Sigmoid colon (tissue), 7 donors: ENCODE measurements around the gene PDE2A. TPM values are rescaled to one million over a fixed set of nuclear protein-coding genes. Genes with fewer than 3 reads are reported as not detected.

ENCODE experiments used
- DNase-seq: peaks from one replicate; pipeline ENCODE4 v3.0.0-alpha.2; 2019
- H3K27ac ChIP-seq, 4 donors: fragments of 200-600 bp; sonication (generic); one replicate each; pipeline ENCODE4 v1.5.1; 2016 to 2019; ENCODE audit warnings: mild to moderate bottlenecking in 1 of 4
- H3K27me3 ChIP-seq, 3 donors: fragments of 200-600 bp; sonication (generic); one replicate each; pipeline ENCODE4 v1.5.1; 2019; ENCODE audit warnings: mild to moderate bottlenecking in 1 of 3
- H3K36me3 ChIP-seq, 4 donors: fragments of 200-600 bp; sonication (generic); one replicate each; pipeline ENCODE4 v1.5.1; 2016 to 2019
- H3K4me1 ChIP-seq, 4 donors: fragments of 200-600 bp; sonication (generic); one replicate each; pipeline ENCODE4 v1.5.1; 2017 to 2019
- H3K4me3 ChIP-seq, 4 donors: fragments of 200-600 bp; sonication (generic); one replicate each; pipeline ENCODE4 v1.5.1; 2017 to 2019; ENCODE audit warnings: mild to moderate bottlenecking in 2 of 4, moderate library complexity in 1 of 4
- H3K9me3 ChIP-seq, 4 donors: fragments of 200-600 bp in 3 of 4; sonication (generic) in 3 of 4; one replicate each; pipeline versions ENCODE4 v1.5.1 to v1.6.1; 2013 to 2019
- EP300 ChIP-seq, 4 donors: sonication (generic); formaldehyde crosslinking; IDR thresholded peaks; one replicate each; pipeline ENCODE4 v1.6.1; 2017; ENCODE audit warnings: antibody characterized with exemption in 4 of 4
- POLR2A ChIP-seq, 2 donors: fragments of 450-650 bp; IDR thresholded peaks; one replicate each; pipeline ENCODE4 v1.6.1; 2016; ENCODE audit warnings: antibody characterized with exemption in 2 of 2, mild to moderate bottlenecking in 2 of 2, moderate library complexity in 2 of 2
- POLR2AphosphoS5 ChIP-seq, 4 donors: sonication (generic); formaldehyde crosslinking; IDR thresholded peaks; one replicate each; pipeline ENCODE4 v1.6.1; 2017; ENCODE audit warnings: antibody characterized with exemption in 4 of 4
- WGBS, 2 donors: extraction: QIAGEN DNeasy Blood & Tissue Kit; methylation state at CpG; one replicate each; pipeline ENCODE4 v1.1.7; 2013; 5-methylcytosine and 5-hydroxymethylcytosine counted together
- intact Hi-C: fragments of 100-400 bp; cut with DNase I; formaldehyde crosslinking; loops from one replicate; pipeline ENCODE4 v1.15.1; 2023
- polyA plus RNA-seq, 3 donors: library from polyadenylated mRNA; stranded (reverse); fragments of 200-250 nt; gene quantifications; one replicate each; pipeline ENCODE4 v1.2.3, GENCODE V29; 2013
- total RNA-seq, 4 donors: library from RNA; depleted of rRNA; stranded (reverse); fragments of >200 nt; gene quantifications; one replicate each; pipeline ENCODE4 v1.1.0, GENCODE V29; 2016
- TF ChIP-seq, protein P1 (sequence below), 4 experiments: fragments of 450-650 bp in 3 of 4; fragments of 200-600 bp in 1 of 4; IDR thresholded peaks; one replicate each; pipeline ENCODE4 v1.5.1; 2016 to 2019; ENCODE audit warnings: antibody characterized with exemption in 4 of 4, mild to moderate bottlenecking in 3 of 4, moderate library complexity in 2 of 4
- donor health status: healthy with polysubstance abuse.
- donor health status: Bipolar disorder and iron deficiency.
- donor health status: healthy.

PDE2A gene
- total and polyA plus RNA-seq, 7 donors, result 1.8 to 75.1 (median 48.9) TPM

DNA sequence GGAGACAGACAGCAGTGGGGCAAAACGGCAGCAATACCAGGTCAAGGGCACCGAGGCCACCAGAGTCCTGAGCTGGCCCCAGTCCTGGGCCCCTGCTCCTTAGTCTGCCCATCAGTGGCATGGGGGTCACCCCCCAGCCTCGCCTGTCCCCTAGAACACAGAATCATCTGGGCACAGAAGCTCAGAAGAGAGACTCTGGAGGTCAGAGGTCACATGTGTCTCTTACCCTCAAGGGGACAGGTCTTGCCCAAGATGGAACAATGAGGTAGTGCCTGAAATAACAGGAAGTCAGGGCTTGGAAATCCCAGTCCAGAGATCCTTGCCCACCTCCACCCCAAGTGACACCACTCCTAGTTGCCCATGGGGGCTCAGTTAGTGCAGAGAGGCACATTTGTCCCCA, 20.6 kb downstream of the PDE2A start:
- intact Hi-C loops, result no loop called here
- no peaks in the 10 kb centered on the region for H3K9me3 ChIP-seq
- H3K4me3 ChIP-seq, result no peak overlapping the region
- no peaks in the 10 kb centered on the region for H3K36me3 ChIP-seq
- H3K4me1 ChIP-seq, result no peaks in the 10 kb centered on the region
- TF ChIP-seq, protein P1, sequence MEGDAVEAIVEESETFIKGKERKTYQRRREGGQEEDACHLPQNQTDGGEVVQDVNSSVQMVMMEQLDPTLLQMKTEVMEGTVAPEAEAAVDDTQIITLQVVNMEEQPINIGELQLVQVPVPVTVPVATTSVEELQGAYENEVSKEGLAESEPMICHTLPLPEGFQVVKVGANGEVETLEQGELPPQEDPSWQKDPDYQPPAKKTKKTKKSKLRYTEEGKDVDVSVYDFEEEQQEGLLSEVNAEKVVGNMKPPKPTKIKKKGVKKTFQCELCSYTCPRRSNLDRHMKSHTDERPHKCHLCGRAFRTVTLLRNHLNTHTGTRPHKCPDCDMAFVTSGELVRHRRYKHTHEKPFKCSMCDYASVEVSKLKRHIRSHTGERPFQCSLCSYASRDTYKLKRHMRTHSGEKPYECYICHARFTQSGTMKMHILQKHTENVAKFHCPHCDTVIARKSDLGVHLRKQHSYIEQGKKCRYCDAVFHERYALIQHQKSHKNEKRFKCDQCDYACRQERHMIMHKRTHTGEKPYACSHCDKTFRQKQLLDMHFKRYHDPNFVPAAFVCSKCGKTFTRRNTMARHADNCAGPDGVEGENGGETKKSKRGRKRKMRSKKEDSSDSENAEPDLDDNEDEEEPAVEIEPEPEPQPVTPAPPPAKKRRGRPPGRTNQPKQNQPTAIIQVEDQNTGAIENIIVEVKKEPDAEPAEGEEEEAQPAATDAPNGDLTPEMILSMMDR (IDR thresholded peaks at IDR 0.05), result no peak
- TF ChIP-seq EP300 (IDR thresholded peaks at IDR 0.05), result no peak
- TF ChIP-seq POLR2AphosphoS5 (IDR thresholded peaks at IDR 0.05), result no peak
- TF ChIP-seq POLR2A (IDR thresholded peaks at IDR 0.05), result no peak
- no peaks in the 10 kb centered on the region for H3K27me3 ChIP-seq
- no peak overlapping the region for H3K27ac ChIP-seq
- 82 to 84% methylated on average over 3 of the region's 3 CpGs for WGBS, 2 donors
- DNase-seq, result no peak

DNA sequence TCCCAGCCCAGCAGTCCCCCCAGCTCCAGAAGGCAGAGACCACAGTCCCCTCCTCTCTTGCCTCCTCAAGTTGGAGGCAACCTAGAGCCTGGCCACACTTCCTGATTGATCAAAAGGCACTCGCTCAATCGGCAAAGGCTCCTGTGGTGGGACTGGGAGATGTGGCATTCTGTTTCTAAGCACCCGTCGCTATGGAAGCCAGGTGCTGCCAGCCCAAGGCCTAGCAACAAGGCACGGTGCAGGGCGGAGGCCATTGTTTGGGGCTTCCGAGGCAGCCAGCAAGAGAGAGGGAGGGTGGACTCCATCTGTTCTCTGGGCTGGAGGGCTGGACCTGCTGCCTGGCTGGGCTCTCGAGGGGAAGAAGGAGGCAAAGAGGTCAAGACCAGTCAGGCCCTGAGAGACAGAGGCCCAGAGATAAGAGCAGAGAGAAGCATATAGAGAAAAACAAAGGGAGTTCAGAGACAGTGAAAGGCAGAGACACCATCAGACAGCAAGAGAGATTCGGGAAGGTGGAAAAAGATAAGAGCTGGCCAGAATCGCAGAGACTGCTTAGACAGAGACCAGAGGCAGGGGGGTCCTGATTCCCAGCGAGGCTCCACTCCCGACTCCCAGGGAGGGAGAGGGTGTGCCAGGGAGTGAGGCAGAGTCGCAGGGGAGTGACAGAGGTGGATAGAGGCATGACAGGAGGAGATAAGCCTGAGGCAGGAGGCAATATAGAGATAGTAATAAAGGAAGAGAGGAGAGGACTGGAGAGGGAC, 21.2 kb downstream of the PDE2A start:
- intact Hi-C loops, result no loop called here
- Histone ChIP-seq H3K9me3 (no peaks in the 10 kb centered on the region), H3K4me3 (no peak overlapping the region), H3K36me3 (no peaks in the 10 kb centered on the region), H3K4me1 (no peaks in the 10 kb centered on the region), H3K27me3 (no peaks in the 10 kb centered on the region), H3K27ac (no peak overlapping the region)
- no peak for DNase-seq
- whole genome bisulfite sequencing, 2 donors, result 71 to 73% methylated on average over 13 of the region's 13 CpGs
- TF ChIP-seq EP300 (IDR thresholded peaks at IDR 0.05), result no peak
- TF ChIP-seq POLR2AphosphoS5 (IDR thresholded peaks at IDR 0.05), result no peak
- TF ChIP-seq, protein P1 (IDR thresholded peaks at IDR 0.05), result no peak

DNA sequence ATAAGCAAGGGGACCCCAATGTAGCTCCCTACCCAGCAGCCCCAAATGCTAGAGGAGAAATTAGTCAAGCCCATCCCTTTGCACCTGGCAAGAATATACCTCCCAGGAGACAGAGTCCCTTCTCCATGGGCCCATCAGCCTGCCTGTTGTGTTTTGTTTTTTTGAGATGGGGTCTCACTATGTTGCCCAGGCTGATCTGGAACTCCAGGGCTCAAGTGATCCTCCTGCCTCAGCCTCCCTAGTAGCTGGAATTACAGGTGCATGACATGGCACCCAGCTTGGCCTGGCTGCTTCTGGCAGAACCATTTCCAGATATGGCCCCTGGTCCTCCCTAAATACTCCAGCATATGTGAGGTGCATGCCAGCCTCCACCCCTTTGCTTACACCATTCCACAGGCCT, 22.1 kb downstream of the PDE2A start:
- no peak for DNase-seq
- Histone ChIP-seq H3K4me3 (no peak overlapping the region), H3K27ac (no peak overlapping the region), H3K4me1 (no peaks in the 10 kb centered on the region), H3K36me3 (no peaks in the 10 kb centered on the region), H3K9me3 (no peaks in the 10 kb centered on the region), H3K27me3 (no peaks in the 10 kb centered on the region)
- TF ChIP-seq EP300 (IDR thresholded peaks at IDR 0.05), result no peak
- TF ChIP-seq POLR2AphosphoS5 (IDR thresholded peaks at IDR 0.05), result no peak
- TF ChIP-seq, protein P1 (IDR thresholded peaks at IDR 0.05), result no peak
- TF ChIP-seq POLR2A (IDR thresholded peaks at IDR 0.05), result no peak
- intact Hi-C loops, result no loop called here

DNA sequence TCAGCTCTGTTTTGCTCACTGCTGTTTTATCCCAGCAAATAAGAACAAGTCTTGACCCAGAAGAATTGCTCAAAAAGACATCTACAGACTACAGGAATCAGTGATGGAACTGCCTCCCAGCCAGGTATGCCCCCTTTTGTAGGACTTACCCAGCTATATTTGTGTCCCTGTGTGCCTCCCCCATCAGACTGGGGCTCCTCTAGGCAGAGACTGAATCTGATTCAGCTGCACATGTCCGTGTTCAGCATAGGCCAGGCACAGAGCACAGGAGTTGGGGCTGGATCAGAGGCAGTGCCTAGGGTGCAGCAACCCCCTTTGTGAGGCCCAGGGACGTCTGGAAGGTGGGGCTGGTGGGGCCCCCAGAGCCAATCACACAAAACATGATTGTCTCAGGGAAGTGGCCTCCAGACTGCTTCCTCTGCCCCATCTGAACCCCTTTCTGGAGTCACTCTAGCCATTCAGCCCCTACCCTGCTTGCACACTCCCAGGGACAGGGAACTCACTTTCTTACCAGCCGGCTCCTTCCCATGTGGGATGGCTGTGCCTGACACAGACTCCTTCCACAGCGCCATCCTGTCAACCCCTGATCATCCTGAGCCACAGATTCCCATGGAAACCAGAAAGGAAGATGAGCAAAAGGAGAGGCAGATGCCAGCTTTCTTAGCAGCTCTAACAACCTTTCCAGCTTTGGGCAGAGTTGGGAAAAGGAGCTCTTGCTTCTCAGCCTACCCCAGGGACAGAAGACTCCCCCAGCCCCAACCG, 24.8 kb downstream of the PDE2A start:
- Histone ChIP-seq H3K4me1 (no peaks in the 10 kb centered on the region), H3K27me3 (no peaks in the 10 kb centered on the region), H3K36me3 (no peaks in the 10 kb centered on the region), H3K9me3 (no peaks in the 10 kb centered on the region), H3K27ac (no peak overlapping the region), H3K4me3 (no peak overlapping the region)
- no peak for DNase-seq
- no peak for TF ChIP-seq POLR2AphosphoS5 (IDR thresholded peaks at IDR 0.05)
- no peak for TF ChIP-seq EP300 (IDR thresholded peaks at IDR 0.05)
- TF ChIP-seq, protein P1 (IDR thresholded peaks at IDR 0.05), result no peak
- TF ChIP-seq POLR2A (IDR thresholded peaks at IDR 0.05), result no peak
- 72 to 74% methylated on average over 5 of the region's 5 CpGs for WGBS, 2 donors
- intact Hi-C loops, result loop anchor here (10.0 kb wide), 1 partner anchor 175 kb away; no protein-coding TSS in a partner anchor
